HG02763 (cell line): ENCODE data around the gene HDAC4.

ENCODE experiments used
- ATAC-seq: cut with Tn5 transposase; IDR thresholded peaks from one replicate; pipeline ENCODE4 v1.9.1; 2021; ENCODE audit warnings: mild to moderate bottlenecking, moderate library complexity; ENCODE audit not compliant: unreplicated experiment

The HDAC4 gene

DNA sequence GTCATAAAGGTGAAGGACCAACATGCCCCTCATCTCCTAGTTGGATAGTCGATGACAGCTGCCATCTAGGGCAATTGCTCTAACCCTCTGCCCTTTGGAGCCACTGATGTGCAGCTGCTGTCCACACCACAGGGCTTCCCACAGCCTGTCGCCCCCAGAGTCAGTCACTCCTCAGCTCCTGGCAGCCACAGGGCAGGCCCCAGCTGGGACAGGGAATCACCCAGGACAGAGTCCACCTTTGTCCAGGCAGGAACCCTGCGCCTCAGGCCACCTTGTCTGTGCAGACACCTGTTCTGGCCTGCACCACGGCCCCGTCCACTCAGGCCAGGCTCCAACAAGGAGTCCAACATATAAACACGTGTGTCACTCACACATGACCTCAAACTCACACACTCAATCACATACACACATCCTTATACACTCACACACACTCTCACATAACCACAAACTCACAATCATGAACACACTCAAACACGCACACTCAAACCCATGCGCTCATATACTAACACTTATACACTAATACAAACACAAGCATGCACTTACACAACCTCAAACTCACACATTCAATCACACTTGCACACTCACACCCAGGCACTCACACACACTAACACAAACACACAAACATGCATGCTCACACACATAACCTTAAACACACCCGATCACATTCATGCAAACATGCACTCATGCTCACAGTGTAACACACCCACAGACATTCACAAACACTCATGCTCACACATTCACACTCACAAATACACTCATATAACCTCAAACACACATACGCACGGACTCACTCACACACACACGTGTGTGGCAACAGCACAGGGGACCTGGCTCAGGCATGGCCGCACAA lies 29.7 kb downstream of the HDAC4 start:
- ATAC-seq = no peak

DNA sequence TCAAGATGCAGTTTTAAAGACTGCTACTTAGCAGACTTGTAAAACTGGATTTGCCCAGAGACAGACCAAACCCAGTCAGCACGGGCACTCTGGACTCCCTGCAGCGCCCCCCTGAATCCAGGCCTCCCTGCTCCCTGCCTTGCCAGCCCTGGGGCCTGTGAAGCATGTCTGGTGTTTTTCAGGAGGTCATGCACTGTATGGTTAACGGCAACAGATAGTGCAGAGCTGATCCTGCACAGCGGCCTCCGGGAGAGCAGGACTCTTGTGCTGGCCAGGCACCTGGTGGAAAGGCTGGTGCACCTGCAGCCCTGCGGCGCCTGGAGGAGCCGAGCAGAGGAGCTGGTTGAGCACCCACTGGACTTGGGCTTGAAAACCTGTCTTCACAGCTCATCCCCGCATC lies 30.4 kb downstream of the HDAC4 start:
- no peak for ATAC-seq

GRCh38 chr2:239369631-239370161 lies 31.1 kb downstream of the HDAC4 start:
- ATAC-seq = peak; percentile 73

- peak; percentile 37 for ATAC-seq
Observed at GRCh38 chr2:239368906-239369552, 31.8 kb downstream of the HDAC4 start.

DNA sequence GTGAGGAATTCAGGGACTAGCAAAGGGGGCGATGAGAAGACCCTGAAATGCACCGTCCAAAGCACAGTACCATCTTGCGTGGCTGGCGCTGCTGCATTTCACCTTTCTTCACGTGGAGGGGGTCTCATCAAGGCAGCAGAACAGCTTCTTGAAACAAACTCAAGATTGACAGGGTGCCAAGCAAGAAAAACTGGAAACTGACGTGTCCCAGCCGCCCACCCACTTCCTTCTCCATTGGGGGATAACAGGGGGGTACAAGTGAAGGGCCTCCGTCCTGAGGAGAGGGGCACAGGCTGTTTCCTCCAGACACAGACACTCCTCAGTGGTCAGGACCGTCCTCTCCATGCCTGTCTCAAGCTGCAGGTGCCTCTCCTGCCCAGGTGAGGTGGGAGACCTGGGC lies 32.5 kb downstream of the HDAC4 start:
- no peak for ATAC-seq

GRCh38 chr2:239366740-239367139 lies 34.1 kb downstream of the HDAC4 start:
- no peak for ATAC-seq

GRCh38 chr2:239365782-239366435 lies 34.9 kb downstream of the HDAC4 start:
- no peak for ATAC-seq

- no peak for ATAC-seq
Observed at GRCh38 chr2:239365071-239365781, 35.6 kb downstream of the HDAC4 start.

- ATAC-seq = no peak
Observed at GRCh38 chr2:239363946-239364637, 36.7 kb downstream of the HDAC4 start.

DNA sequence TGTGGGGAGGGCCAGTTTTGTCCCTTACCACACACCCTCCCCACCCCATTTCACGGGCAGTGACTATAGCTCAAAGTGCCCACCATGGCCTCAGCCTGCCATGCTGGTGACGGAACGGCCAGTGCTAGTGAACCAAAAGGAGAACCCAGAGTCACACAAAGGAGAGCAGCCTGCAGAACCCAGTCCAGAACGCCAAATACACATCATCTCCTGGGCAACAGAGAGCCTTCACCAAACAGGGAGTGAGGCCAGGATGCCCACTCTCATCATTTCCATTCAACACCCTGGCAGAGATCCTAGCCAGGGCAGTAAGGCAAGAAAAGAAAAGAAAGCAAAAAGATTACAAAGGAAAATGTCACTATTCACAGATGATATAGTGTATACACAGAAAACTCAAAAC lies 38.3 kb downstream of the HDAC4 start:
- no peak for ATAC-seq

DNA sequence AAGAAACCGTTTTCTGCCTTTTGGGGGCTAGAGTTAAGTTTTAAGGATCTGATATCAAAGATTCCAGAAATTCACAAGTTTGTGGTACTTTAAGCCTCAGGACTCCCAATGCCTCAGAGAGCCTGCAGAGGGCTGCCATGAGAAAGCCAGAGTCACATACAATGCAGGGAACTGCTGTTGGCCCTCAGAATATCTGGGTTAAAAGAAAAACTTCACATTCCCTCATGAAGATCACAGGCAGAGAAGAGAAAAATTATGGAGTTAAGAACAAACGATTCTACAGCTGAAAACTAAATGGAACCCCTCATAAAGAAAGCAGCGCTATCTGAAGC lies 39.5 kb downstream of the HDAC4 start:
- ATAC-seq = no peak

GRCh38 chr2:239360421-239361310 lies 40.2 kb downstream of the HDAC4 start:
- ATAC-seq = no peak

GRCh38 chr2:239360008-239360407 lies 40.8 kb downstream of the HDAC4 start:
- ATAC-seq = no peak

DNA sequence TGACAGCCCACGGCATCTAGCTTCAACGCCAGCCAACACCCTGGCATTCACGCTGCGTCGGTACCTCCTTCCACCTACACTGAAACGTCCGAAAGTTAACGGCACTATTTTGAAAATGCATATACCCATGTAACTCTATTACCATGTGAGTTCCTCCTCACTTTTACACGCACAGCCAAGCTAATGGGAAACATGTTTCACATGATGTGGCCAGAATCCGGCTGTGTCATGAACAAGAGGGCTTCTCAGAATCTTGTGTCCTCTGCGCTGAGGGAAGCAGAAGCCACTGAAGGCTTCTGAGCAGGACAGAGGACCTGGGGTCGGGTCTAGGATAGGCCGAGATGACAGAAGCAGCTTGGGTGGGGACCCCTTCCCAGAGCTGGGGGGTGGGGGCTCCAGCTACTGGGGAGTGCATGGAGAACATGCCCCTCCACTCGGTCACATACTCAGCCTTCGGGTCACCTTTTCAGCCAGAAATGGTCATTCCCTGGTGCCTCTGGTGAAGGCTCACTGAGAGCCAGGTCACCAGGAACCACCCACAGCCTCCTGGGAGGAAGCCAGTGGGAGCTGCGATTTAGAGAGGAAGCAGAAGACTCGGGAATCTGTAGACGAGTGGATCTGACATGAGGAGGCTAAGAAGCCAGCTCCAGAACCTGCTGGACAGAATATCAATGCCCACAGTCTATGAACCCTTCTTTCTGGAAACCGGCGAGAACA lies 41.5 kb downstream of the HDAC4 start:
- ATAC-seq = no peak

GRCh38 chr2:239358062-239358754 lies 42.6 kb downstream of the HDAC4 start:
- ATAC-seq = no peak

GRCh38 chr2:239355724-239356123 lies 45.1 kb downstream of the HDAC4 start:
- ATAC-seq = no peak

DNA sequence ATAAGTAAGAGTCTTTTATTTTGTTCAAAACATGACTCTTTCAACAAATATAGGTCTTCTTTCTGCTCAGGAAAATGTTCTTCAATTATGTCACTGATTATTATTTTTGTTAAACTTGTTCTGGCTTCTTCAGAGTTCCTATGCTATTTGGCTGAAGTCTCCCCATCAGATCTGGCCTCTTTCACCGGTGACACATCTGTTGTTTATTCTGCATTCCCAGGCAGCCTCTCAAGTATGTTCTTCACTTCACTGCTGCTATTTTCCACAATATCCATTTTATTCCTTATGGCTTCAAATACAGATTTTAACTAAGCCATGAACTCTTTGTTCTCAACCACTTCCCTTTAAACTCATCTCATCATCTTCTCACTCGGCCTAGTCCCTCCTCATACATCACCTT lies 45.7 kb downstream of the HDAC4 start:
- no peak for ATAC-seq

GRCh38 chr2:239354791-239355136 lies 46.1 kb downstream of the HDAC4 start:
- ATAC-seq = no peak
